HepG2 (cell line): Measurements from ENCODE around the gene WDR62.

ENCODE experiments used
- CTCF ChIP-seq: sonication (generic); formaldehyde crosslinking; IDR thresholded peaks from 2 replicates; pipeline ENCODE4 v1.5.0; 2020; ENCODE audit warnings: mild to moderate bottlenecking, missing genetic modification reagents, moderate library complexity
- POLR2AphosphoS2 ChIP-seq: IDR thresholded peaks from 2 replicates; pipeline ENCODE4 v1.6.1; 2011; ENCODE audit warnings: low read depth, low read length, improper control_type of control experiment
- TCF12 ChIP-seq, 2 experiments: fragments of 450-650 bp in 1 of 2; sonication (generic) in 1 of 2; formaldehyde crosslinking in 1 of 2; IDR thresholded peaks; 2 replicates each; pipeline versions ENCODE4 v1.6.1 to v1.8.0; 2017 to 2022; ENCODE audit warnings: antibody characterized with exemption in 1 of 2, mild to moderate bottlenecking in 1 of 2, missing genetic modification reagents in 1 of 2, moderate library complexity in 1 of 2
- ZMYM4 ChIP-seq: sonication (generic); formaldehyde crosslinking; IDR thresholded peaks from 2 replicates; pipeline ENCODE4 v1.8.1; 2023; ENCODE audit warnings: mild to moderate bottlenecking, missing genetic modification reagents
- ZNF20 ChIP-seq: sonication (generic); formaldehyde crosslinking; IDR thresholded peaks from 2 replicates; pipeline ENCODE4 v1.4.0; 2020; ENCODE audit warnings: mild to moderate bottlenecking, moderate library complexity, missing genetic modification reagents
- ZNF577 ChIP-seq: sonication (generic); formaldehyde crosslinking; IDR thresholded peaks from 2 replicates; pipeline ENCODE4 v1.4.0; 2020; ENCODE audit warnings: mild to moderate bottlenecking, low read depth, missing genetic modification reagents, borderline replicate concordance
- TF ChIP-seq, protein P1 (sequence below): sonication (generic); formaldehyde crosslinking; IDR thresholded peaks from 2 replicates; pipeline ENCODE4 v1.5.1; 2020; ENCODE audit warnings: missing genetic modification reagents, mild to moderate bottlenecking, borderline replicate concordance
- TF ChIP-seq, protein P2 (sequence below): fragments of 450-650 bp; IDR thresholded peaks from 2 replicates; pipeline ENCODE4 v1.6.1; 2017; ENCODE audit warnings: mild to moderate bottlenecking

- TF ChIP-seq CTCF (peak; percentile 21), TCF12 (IDR thresholded peaks at IDR 0.05) (no peak), TCF12 (CRISPR knock-in tag; IDR thresholded peaks at IDR 0.05) (peak; percentile 19; the same call in 1 of the 2 replicates), ZNF20 (CRISPR knock-in tag) (no peak), POLR2AphosphoS2 (no peak), ZMYM4 (CRISPR knock-in tag) (peak; percentile 92), ZNF577 (no peak)
- TF ChIP-seq, protein P1, sequence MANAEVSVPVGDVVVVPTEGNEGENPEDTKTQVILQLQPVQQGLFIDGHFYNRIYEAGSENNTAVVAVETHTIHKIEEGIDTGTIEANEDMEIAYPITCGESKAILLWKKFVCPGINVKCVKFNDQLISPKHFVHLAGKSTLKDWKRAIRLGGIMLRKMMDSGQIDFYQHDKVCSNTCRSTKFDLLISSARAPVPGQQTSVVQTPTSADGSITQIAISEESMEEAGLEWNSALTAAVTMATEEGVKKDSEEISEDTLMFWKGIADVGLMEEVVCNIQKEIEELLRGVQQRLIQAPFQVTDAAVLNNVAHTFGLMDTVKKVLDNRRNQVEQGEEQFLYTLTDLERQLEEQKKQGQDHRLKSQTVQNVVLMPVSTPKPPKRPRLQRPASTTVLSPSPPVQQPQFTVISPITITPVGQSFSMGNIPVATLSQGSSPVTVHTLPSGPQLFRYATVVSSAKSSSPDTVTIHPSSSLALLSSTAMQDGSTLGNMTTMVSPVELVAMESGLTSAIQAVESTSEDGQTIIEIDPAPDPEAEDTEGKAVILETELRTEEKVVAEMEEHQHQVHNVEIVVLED (CRISPR knock-in tag): peak; percentile 83
- TF ChIP-seq, protein P2, sequence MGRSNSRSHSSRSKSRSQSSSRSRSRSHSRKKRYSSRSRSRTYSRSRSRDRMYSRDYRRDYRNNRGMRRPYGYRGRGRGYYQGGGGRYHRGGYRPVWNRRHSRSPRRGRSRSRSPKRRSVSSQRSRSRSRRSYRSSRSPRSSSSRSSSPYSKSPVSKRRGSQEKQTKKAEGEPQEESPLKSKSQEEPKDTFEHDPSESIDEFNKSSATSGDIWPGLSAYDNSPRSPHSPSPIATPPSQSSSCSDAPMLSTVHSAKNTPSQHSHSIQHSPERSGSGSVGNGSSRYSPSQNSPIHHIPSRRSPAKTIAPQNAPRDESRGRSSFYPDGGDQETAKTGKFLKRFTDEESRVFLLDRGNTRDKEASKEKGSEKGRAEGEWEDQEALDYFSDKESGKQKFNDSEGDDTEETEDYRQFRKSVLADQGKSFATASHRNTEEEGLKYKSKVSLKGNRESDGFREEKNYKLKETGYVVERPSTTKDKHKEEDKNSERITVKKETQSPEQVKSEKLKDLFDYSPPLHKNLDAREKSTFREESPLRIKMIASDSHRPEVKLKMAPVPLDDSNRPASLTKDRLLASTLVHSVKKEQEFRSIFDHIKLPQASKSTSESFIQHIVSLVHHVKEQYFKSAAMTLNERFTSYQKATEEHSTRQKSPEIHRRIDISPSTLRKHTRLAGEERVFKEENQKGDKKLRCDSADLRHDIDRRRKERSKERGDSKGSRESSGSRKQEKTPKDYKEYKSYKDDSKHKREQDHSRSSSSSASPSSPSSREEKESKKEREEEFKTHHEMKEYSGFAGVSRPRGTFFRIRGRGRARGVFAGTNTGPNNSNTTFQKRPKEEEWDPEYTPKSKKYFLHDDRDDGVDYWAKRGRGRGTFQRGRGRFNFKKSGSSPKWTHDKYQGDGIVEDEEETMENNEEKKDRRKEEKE: no peak
Observed at GRCh38 chr19:36139473-36140303, 85.0 kb downstream of the WDR62 start, which contains the start of gene CAPNS1.
